ENCODE results near the gene KIF2A. TPM values are rescaled to one million over a fixed set of nuclear protein-coding genes. Genes with fewer than 3 reads are reported as not detected.

KIF2A gene
- total and polyA plus RNA-seq, 10 donors: 4.3 to 66.7 (median 44.3) TPM

GRCh38 chr5:62326302-62326701, 20.3 kb downstream of the KIF2A start:
- 75 to 90% (median 84%) methylated on average over 1 of the region's 1 CpG for WGBS, 5 donors
- TF ChIP-seq POLR2AphosphoS5 (IDR thresholded peaks at IDR 0.05) (no peak), POLR2A (IDR thresholded peaks at IDR 0.05) (no peak), CTCF (IDR thresholded peaks at IDR 0.05 in 8 of 11, conservative IDR thresholded peaks at IDR 0.05 in 3 of 11) (no peak)
- intact Hi-C loops (cut with DNase I; ENCODE audit: low total_unique reads): no loop called here

GRCh38 chr5:62326702-62327101, 20.7 kb downstream of the KIF2A start:
- intact Hi-C loops (cut with DNase I; ENCODE audit: low total_unique reads): no loop called here
- H3K4me3 ChIP-seq: no peak overlapping the region
- DNase-seq: no peak
- peaks cover 0 to 26% (median 1%) of the 10 kb centered on the region in 6 donors for H3K36me3 ChIP-seq
- no peaks in the 10 kb centered on the region for H3K9me3 ChIP-seq
- H3K27me3 ChIP-seq (replicated peaks in 1 of 7): no peaks in the 10 kb centered on the region
- H3K4me1 ChIP-seq: peaks cover 0 to 84% (median 38%) of the 10 kb centered on the region in 6 donors
- 90 to 98% (median 95%) methylated on average over 4 of the region's 4 CpGs for WGBS, 5 donors
- no peak overlapping the region for H3K27ac ChIP-seq
- no peak for TF ChIP-seq POLR2A (IDR thresholded peaks at IDR 0.05)
- TF ChIP-seq POLR2AphosphoS5 (IDR thresholded peaks at IDR 0.05): no peak
- no peak for TF ChIP-seq CTCF (IDR thresholded peaks at IDR 0.05 in 8 of 11, conservative IDR thresholded peaks at IDR 0.05 in 3 of 11)

More at GRCh38 chr5:62326302-62326701, 20.3 kb downstream of the KIF2A start:
- Histone ChIP-seq H3K36me3 (peaks cover 0 to 30% (median 2%) of the 10 kb centered on the region in 6 donors), H3K4me3 (no peak overlapping the region), H3K9me3 (no peaks in the 10 kb centered on the region), H3K27ac (no peak overlapping the region), H3K27me3 (replicated peaks in 1 of 7) (no peaks in the 10 kb centered on the region), H3K4me1 (peaks cover 0 to 84% (median 34%) of the 10 kb centered on the region in 6 donors)
- no peak for DNase-seq

- WGBS, 5 donors: 76 to 86% (median 85%) methylated on average over 9 of the region's 9 CpGs
- no peak overlapping the region for H3K27ac ChIP-seq
- peaks cover 0 to 19% (median 0%) of the 10 kb centered on the region in 6 donors for H3K36me3 ChIP-seq
- H3K4me1 ChIP-seq: peaks cover 0 to 88% (median 43%) of the 10 kb centered on the region in 6 donors
- no peak overlapping the region for H3K4me3 ChIP-seq
- H3K9me3 ChIP-seq: no peaks in the 10 kb centered on the region
- DNase-seq: no peak
- intact Hi-C loops (cut with DNase I; ENCODE audit: low total_unique reads): no loop called here
- TF ChIP-seq POLR2AphosphoS5 (IDR thresholded peaks at IDR 0.05): no peak
- TF ChIP-seq CTCF (IDR thresholded peaks at IDR 0.05 in 8 of 11, conservative IDR thresholded peaks at IDR 0.05 in 3 of 11): no peak
- no peak for TF ChIP-seq POLR2A (IDR thresholded peaks at IDR 0.05)
- H3K27me3 ChIP-seq (replicated peaks in 1 of 7): no peaks in the 10 kb centered on the region
Observed at GRCh38 chr5:62327138-62328053, 21.4 kb downstream of the KIF2A start.
